K562 (cell line): ENCODE results near the gene CFAP54. TPM values are rescaled to one million over a fixed set of nuclear protein-coding genes. Genes with fewer than 3 reads are reported as not detected.

Experiments used
- AFF4 ChIP-seq: sonication (generic); formaldehyde crosslinking; IDR thresholded peaks from 2 replicates; pipeline ENCODE4 v1.8.0; 2023; ENCODE audit warnings: mild to moderate bottlenecking, missing genetic modification reagents
- ARID1B ChIP-seq: fragments of 450-650 bp; IDR thresholded peaks from 2 replicates; pipeline ENCODE4 v1.6.1; 2016; ENCODE audit warnings: antibody characterized with exemption, mild to moderate bottlenecking, inconsistent platforms
- CBX2 ChIP-seq: fragments of 200-600 bp; sonication (generic); IDR thresholded peaks from one replicate; pipeline ENCODE4 v1.6.1; 2012; ENCODE audit warnings: mild to moderate bottlenecking, low read length, inconsistent platforms; ENCODE audit not compliant: insufficient read depth, poor library complexity, severe bottlenecking
- CCAR2 ChIP-seq: fragments of 200-400 bp; formaldehyde crosslinking; IDR thresholded peaks from 2 replicates; pipeline ENCODE4 v1.6.1; 2017; ENCODE audit warnings: mild to moderate bottlenecking, low read depth, low read length
- CEBPZ ChIP-seq: fragments of 150-350 bp; IDR thresholded peaks from 2 replicates; pipeline ENCODE4 v1.6.1; 2014; ENCODE audit warnings: low read depth, mild to moderate bottlenecking, low read length, borderline replicate concordance
- CREM ChIP-seq: IDR thresholded peaks from 2 replicates; pipeline ENCODE4 v1.6.1; 2014; ENCODE audit warnings: antibody characterized with exemption, low read depth
- EGR1 ChIP-seq: fragments of 450-650 bp; conservative IDR thresholded peaks from 2 replicates; pipeline ENCODE4 v1.6.1; 2017; ENCODE audit warnings: mild to moderate bottlenecking
- EP300 ChIP-seq: IDR thresholded peaks from 2 replicates; pipeline ENCODE4 v1.6.1; 2012; ENCODE audit warnings: low read length, improper control_type of control experiment
- ESRRA ChIP-seq: fragments of 450-650 bp; IDR thresholded peaks from 2 replicates; pipeline ENCODE4 v1.6.1; 2014; ENCODE audit warnings: low read depth, mild to moderate bottlenecking, moderate library complexity, borderline replicate concordance
- SMAD3 ChIP-seq: fragments of 450-650 bp; formaldehyde crosslinking; conservative IDR thresholded peaks from 2 replicates; pipeline ENCODE4 v1.4.0; 2020; ENCODE audit warnings: mild to moderate bottlenecking
- SNRNP70 ChIP-seq: fragments of 200-400 bp; formaldehyde crosslinking; optimal IDR thresholded peaks from 2 replicates; pipeline ENCODE3; 2017; ENCODE audit warnings: low read depth, low read length
- VEZF1 ChIP-seq: fragments of 200-800 bp; sonication (Bioruptor generic); IDR thresholded peaks from 2 replicates; pipeline ENCODE4 v1.6.1; 2017; ENCODE audit warnings: missing genetic modification characterization, missing compliant biosample characterization
- ZNF12 ChIP-seq: sonication (generic); formaldehyde crosslinking; IDR thresholded peaks from 2 replicates; pipeline ENCODE4 v1.4.0; 2020; ENCODE audit warnings: mild to moderate bottlenecking, missing genetic modification reagents
- ZNF280A ChIP-seq: fragments of 450-650 bp; IDR thresholded peaks from 2 replicates; pipeline ENCODE4 v1.6.1; 2018; ENCODE audit warnings: mild to moderate bottlenecking, low read depth; ENCODE audit not compliant: partially characterized antibody
- ZNF584 ChIP-seq: fragments of 200-800 bp; sonication (Bioruptor generic); IDR thresholded peaks from 2 replicates; pipeline ENCODE4 v1.6.1; 2016; ENCODE audit warnings: low read depth, mild to moderate bottlenecking, missing genetic modification characterization, missing compliant biosample characterization
- ZSCAN29 ChIP-seq: fragments of 450-650 bp; IDR thresholded peaks from 2 replicates; pipeline ENCODE4 v1.6.1; 2017
- ZZZ3 ChIP-seq: fragments of 450-650 bp; IDR thresholded peaks from 2 replicates; pipeline ENCODE4 v1.6.1; 2016; ENCODE audit warnings: antibody characterized with exemption, mild to moderate bottlenecking, moderate library complexity
- polyA plus RNA-seq, 8 experiments: library from polyadenylated mRNA; depleted of rRNA in 4 of 8; stranded (reverse) in 5 of 8; unstranded in 3 of 8; fragments of >200 nt; fragmentation: Nextera tagmentation in 2 of 8; fragmentation: Illumina TruSeq in 1 of 8; extraction: Ambion mirVana in 2 of 8; extraction: Trizol in 1 of 8; gene quantifications; 2 replicates each; pipeline versions ENCODE4 v1.2.1 to v1.2.3, GENCODE V29; 2011 to 2014; ENCODE audit warnings: inconsistent platforms in 1 of 8, missing spikeins in 1 of 8
- total RNA-seq, 7 experiments: library from RNA; depleted of rRNA in 6 of 7; stranded (reverse); fragments of >200 nt in 6 of 7; fragmentation: Illumina TruSeq in 2 of 7; extraction: Trizol in 2 of 7; gene quantifications; 2 replicates each; pipeline versions ENCODE4 v1.2.1 to v1.2.3, GENCODE V29; 2011 to 2021; ENCODE audit warnings: low replicate concordance in 1 of 7
- TF ChIP-seq, protein P1 (sequence below), 2 experiments: fragments of 250-450 bp in 1 of 2; fragments of 450-650 bp in 1 of 2; sonication (Bioruptor Pico) in 1 of 2; IDR thresholded peaks; 2 replicates each; pipeline versions ENCODE4 v1.6.1 to v1.8.0; 2016 to 2021; ENCODE audit warnings: mild to moderate bottlenecking in 2 of 2, moderate library complexity in 2 of 2, missing compliant biosample characterization in 1 of 2, missing genetic modification characterization in 1 of 2

The CFAP54 gene
- total and polyA plus RNA-seq, 9 of the 15 experiments (the other 6 are each of a cell fraction or from before 2014, with no cell fraction given) = 0.03 to 0.23 (median 0.10) TPM; not detected in 3

GRCh38 chr12:96501908-96502307, 12.5 kb downstream of the CFAP54 start (continued):
- TF ChIP-seq EP300 (peak; percentile 20; the same call in 1 of the 2 replicates), ARID1B (peak; percentile 63), AFF4 (CRISPR knock-in tag) (no peak), EGR1 (peak; percentile 79), ZNF12 (CRISPR knock-in tag) (no peak), CREM (no peak), ZNF280A (no peak), CCAR2 (no peak), VEZF1 (CRISPR knock-in tag) (no peak), SNRNP70 (no peak), CBX2 (no peak), ZSCAN29 (no peak), CEBPZ (no peak), ZZZ3 (no peak), ZNF584 (CRISPR knock-in tag) (no peak), SMAD3 (CRISPR knock-in tag) (no peak), ESRRA (no peak)
- TF ChIP-seq, protein P1, sequence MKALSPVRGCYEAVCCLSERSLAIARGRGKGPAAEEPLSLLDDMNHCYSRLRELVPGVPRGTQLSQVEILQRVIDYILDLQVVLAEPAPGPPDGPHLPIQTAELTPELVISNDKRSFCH (CRISPR knock-in tag; IDR thresholded peaks at IDR 0.05) = no peak
- TF ChIP-seq, protein P1 (tag; IDR thresholded peaks at IDR 0.05) = no peak
